ENCODE data around the gene SLC36A3. TPM values are rescaled to one million over a fixed set of nuclear protein-coding genes. Genes with fewer than 3 reads are reported as not detected.
A peak's percentile ranks its signal among the peaks of the same experiment; 100 is the strongest.

SLC36A3 gene
- total and polyA plus RNA-seq, 3 donors from 2014 or later: 4.2 to 21.9 (median 8.3) TPM

DNA sequence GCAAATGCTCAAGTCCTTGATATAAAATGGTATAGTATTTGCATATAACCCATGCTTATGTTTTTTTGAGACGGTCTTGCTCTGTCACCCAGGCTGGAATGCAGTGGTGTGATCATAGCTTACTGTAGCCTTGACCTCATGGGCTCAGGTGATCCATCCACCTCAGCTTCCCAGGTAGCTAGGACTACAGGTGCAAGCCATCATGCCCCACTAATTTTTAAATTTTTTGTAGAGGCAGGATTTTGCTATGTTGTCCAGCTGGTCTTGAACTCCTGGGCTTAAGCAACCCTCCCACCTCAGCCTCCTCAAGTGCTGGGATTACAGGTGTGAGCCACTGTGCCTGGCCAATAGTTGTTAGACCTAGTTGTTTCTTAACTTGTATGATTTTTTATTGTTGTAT lies 17.3 kb downstream of the SLC36A3 start:
- 87 to 97% methylated on average over 1 of the region's 1 CpG for WGBS, 2 donors
- Histone ChIP-seq H3K27ac (no peak overlapping the region), H3K27me3 (no peaks in the 10 kb centered on the region), H3K4me3 (no peak overlapping the region), H3K36me3 (ENCODE audit: low read depth, missing control alignments) (no peaks in the 10 kb centered on the region), H3K9me3 (no peaks in the 10 kb centered on the region), H3K4me1 (no peaks in the 10 kb centered on the region)
- DNase-seq: no peak
- no peak for TF ChIP-seq CTCF (IDR thresholded peaks at IDR 0.05)
- TF ChIP-seq POLR2A (IDR thresholded peaks at IDR 0.05): no peak
- intact Hi-C loops (cut with DNase I; ENCODE audit: low total_unique reads): no loop called here

- no peak for DNase-seq
- Histone ChIP-seq H3K4me3 (no peak overlapping the region), H3K4me1 (no peaks in the 10 kb centered on the region), H3K27me3 (no peaks in the 10 kb centered on the region), H3K36me3 (ENCODE audit: low read depth, missing control alignments) (no peaks in the 10 kb centered on the region), H3K9me3 (no peaks in the 10 kb centered on the region), H3K27ac (no peak overlapping the region)
- TF ChIP-seq CTCF (IDR thresholded peaks at IDR 0.05) (no peak), POLR2A (IDR thresholded peaks at IDR 0.05) (no peak)
- 56 to 58% methylated on average over 5 of the region's 5 CpGs for WGBS, 2 donors
- intact Hi-C loops (cut with DNase I; ENCODE audit: low total_unique reads): no loop called here
Observed at GRCh38 chr5:151285683-151286082, 17.9 kb downstream of the SLC36A3 start.

DNA sequence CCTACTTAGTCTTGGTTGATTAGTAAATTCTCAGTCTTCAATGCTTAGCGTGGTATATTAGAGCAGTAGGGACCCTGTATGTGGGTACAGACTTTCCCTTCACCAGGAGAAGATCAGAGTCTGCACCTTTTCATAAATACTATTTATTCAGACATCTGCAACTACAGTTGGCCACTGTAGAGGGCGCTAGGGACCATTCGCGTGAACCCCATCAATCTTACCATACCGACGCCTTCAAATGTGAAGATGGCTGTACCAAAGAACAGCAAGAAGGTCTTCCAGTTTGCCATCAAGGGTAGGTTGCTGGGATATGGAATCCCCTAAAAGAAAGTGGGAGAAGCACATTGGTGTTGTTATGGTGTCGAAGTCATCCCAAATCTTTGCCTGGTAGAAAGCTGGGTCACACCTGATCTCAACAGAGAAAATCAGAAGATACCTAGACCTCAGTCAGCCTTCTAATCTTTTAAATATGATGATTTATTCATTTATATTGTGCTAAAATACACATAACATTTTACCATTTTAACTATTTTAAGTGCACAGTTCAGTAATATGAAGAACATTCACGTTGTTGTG lies 19.1 kb downstream of the SLC36A3 start:
- Histone ChIP-seq H3K36me3 (ENCODE audit: low read depth, missing control alignments) (no peaks in the 10 kb centered on the region), H3K27me3 (no peaks in the 10 kb centered on the region), H3K4me3 (no peak overlapping the region), H3K4me1 (no peaks in the 10 kb centered on the region), H3K27ac (no peak overlapping the region), H3K9me3 (no peaks in the 10 kb centered on the region)
- intact Hi-C loops (cut with DNase I; ENCODE audit: low total_unique reads): no loop called here
- 43 to 56% methylated on average over 8 of the region's 8 CpGs for WGBS, 2 donors
- TF ChIP-seq POLR2A (IDR thresholded peaks at IDR 0.05) (no peak), CTCF (IDR thresholded peaks at IDR 0.05) (peak in 1 of 3 experiments; percentile 14)
- no peak for DNase-seq

- TF ChIP-seq POLR2A (IDR thresholded peaks at IDR 0.05) (no peak), CTCF (IDR thresholded peaks at IDR 0.05) (no peak)
- Histone ChIP-seq H3K4me1 (no peaks in the 10 kb centered on the region), H3K9me3 (no peaks in the 10 kb centered on the region), H3K4me3 (no peak overlapping the region), H3K27me3 (no peaks in the 10 kb centered on the region), H3K27ac (no peak overlapping the region), H3K36me3 (ENCODE audit: low read depth, missing control alignments) (no peaks in the 10 kb centered on the region)
- no peak for DNase-seq
- WGBS, 2 donors: 83 to 86% methylated on average over 4 of the region's 4 CpGs
- intact Hi-C loops (cut with DNase I; ENCODE audit: low total_unique reads): no loop called here
Observed at GRCh38 chr5:151283120-151283825, 20.3 kb downstream of the SLC36A3 start.

Data from testis (tissue), 3 donors.